HG02610 (cell line): ENCODE results near the gene ACSS2.

Source experiments
- ATAC-seq: cut with Tn5 transposase; IDR thresholded peaks from one replicate; pipeline ENCODE4 v1.9.1; 2021; ENCODE audit warnings: mild to moderate bottlenecking, moderate library complexity; ENCODE audit not compliant: unreplicated experiment

The ACSS2 gene

GRCh38 chr20:34971561-34972235 lies 95.3 kb downstream of the ACSS2 start:
- no peak for ATAC-seq

GRCh38 chr20:34974246-34974645 lies 97.8 kb downstream of the ACSS2 start:
- no peak for ATAC-seq

GRCh38 chr20:34976286-34976685 lies 99.9 kb downstream of the ACSS2 start:
- ATAC-seq = no peak
